SK-N-SH treated with all-trans-retinoic acid at 6 μM for 48 hours (cell line): ENCODE measurements around the gene ZNF185.

Experiments
- ATAC-seq: fragments of 200-7000 bp; cut with Tn5 transposase; 3 replicates; pipeline ENCODE4 v1.9.1; 2020; ENCODE audit warnings: mild to moderate bottlenecking, moderate library complexity
- ARNTL ChIP-seq: fragments of 450-650 bp; formaldehyde crosslinking; IDR thresholded peaks from 2 replicates; pipeline ENCODE4 v1.5.0; 2020; ENCODE audit warnings: low read depth, mild to moderate bottlenecking, moderate library complexity, borderline replicate concordance
- BACH2 ChIP-seq: fragments of 250-450 bp; sonication (Bioruptor Pico); IDR thresholded peaks from 2 replicates; pipeline ENCODE4 v1.9.0; 2021; ENCODE audit warnings: mild to moderate bottlenecking, borderline replicate concordance
- CSDC2 ChIP-seq: fragments of 250-450 bp; sonication (Bioruptor Pico); IDR thresholded peaks from 2 replicates; pipeline ENCODE4 v1.5.0; 2020; ENCODE audit warnings: mild to moderate bottlenecking, moderate library complexity
- ESRRG ChIP-seq: fragments of 250-450 bp; sonication (Bioruptor Pico); IDR thresholded peaks from 2 replicates; pipeline ENCODE4 v1.6.1; 2021; ENCODE audit warnings: mild to moderate bottlenecking
- ISL1 ChIP-seq: fragments of 250-450 bp; sonication (Bioruptor Pico); IDR thresholded peaks from 2 replicates; pipeline ENCODE4 v2.1.2; 2022; ENCODE audit warnings: mild to moderate bottlenecking, moderate library complexity
- OSR1 ChIP-seq: fragments of 250-450 bp; sonication (Bioruptor Pico); IDR thresholded peaks from 2 replicates; pipeline ENCODE4 v1.8.0; 2022; ENCODE audit warnings: moderate library complexity, mild to moderate bottlenecking, inconsistent platforms
- PPARA ChIP-seq: fragments of 250-450 bp; sonication (Bioruptor Pico); IDR thresholded peaks from 2 replicates; pipeline ENCODE4 v1.5.0; 2020; ENCODE audit warnings: mild to moderate bottlenecking, borderline replicate concordance
- RARB ChIP-seq: fragments of 250-450 bp; sonication (Bioruptor Pico); IDR thresholded peaks from 2 replicates; pipeline ENCODE4 v1.8.0; 2021; ENCODE audit warnings: mild to moderate bottlenecking, moderate library complexity
- SNAI2 ChIP-seq: fragments of 250-450 bp; sonication (Bioruptor Pico); IDR thresholded peaks from 2 replicates; pipeline ENCODE4 v1.5.0; 2020; ENCODE audit warnings: mild to moderate bottlenecking, moderate library complexity
- TOX ChIP-seq: fragments of 250-450 bp; sonication (Bioruptor Pico); IDR thresholded peaks from 2 replicates; pipeline ENCODE4 v1.8.0; 2021; ENCODE audit warnings: mild to moderate bottlenecking, moderate library complexity, borderline replicate concordance
- ZC3H10 ChIP-seq: fragments of 250-450 bp; sonication (Bioruptor Pico); IDR thresholded peaks from 2 replicates; pipeline ENCODE4 v1.5.1; 2021; ENCODE audit warnings: mild to moderate bottlenecking, moderate library complexity
- ZFP3 ChIP-seq: fragments of 250-450 bp; sonication (Bioruptor Pico); IDR thresholded peaks from 2 replicates; pipeline ENCODE4 v1.5.0; 2020; ENCODE audit warnings: mild to moderate bottlenecking, moderate library complexity
- ZFP30 ChIP-seq: fragments of 450-650 bp; formaldehyde crosslinking; IDR thresholded peaks from 2 replicates; pipeline ENCODE4 v1.5.0; 2022; ENCODE audit warnings: mild to moderate bottlenecking, moderate library complexity
- ZNF565 ChIP-seq: fragments of 450-650 bp; formaldehyde crosslinking; conservative IDR thresholded peaks from 2 replicates; pipeline ENCODE4 v1.5.0; 2020; ENCODE audit warnings: low read depth, mild to moderate bottlenecking, moderate library complexity
- ZNF70 ChIP-seq: fragments of 450-650 bp; formaldehyde crosslinking; IDR thresholded peaks from 2 replicates; pipeline ENCODE4 v1.5.0; 2020; ENCODE audit warnings: mild to moderate bottlenecking, moderate library complexity
- ZNF8 ChIP-seq: fragments of 450-650 bp; formaldehyde crosslinking; IDR thresholded peaks from 2 replicates; pipeline ENCODE4 v1.5.0; 2020; ENCODE audit warnings: mild to moderate bottlenecking, moderate library complexity
- TF ChIP-seq, protein P1 (sequence below): fragments of 250-450 bp; sonication (Bioruptor Pico); IDR thresholded peaks from 2 replicates; pipeline ENCODE4 v1.5.0; 2020; ENCODE audit warnings: mild to moderate bottlenecking, moderate library complexity
- TF ChIP-seq, protein P2 (sequence below): fragments of 250-450 bp; sonication (Bioruptor Pico); IDR thresholded peaks from 2 replicates; pipeline ENCODE4 v1.5.1; 2021; ENCODE audit warnings: mild to moderate bottlenecking, moderate library complexity
- TF ChIP-seq, protein P3 (sequence below): fragments of 250-450 bp; sonication (Bioruptor Pico); IDR thresholded peaks from 2 replicates; pipeline ENCODE4 v1.8.0; 2021; ENCODE audit warnings: low read depth, mild to moderate bottlenecking, moderate library complexity, borderline replicate concordance
- TF ChIP-seq, protein P4 (sequence below): fragments of 250-450 bp; sonication (Bioruptor Pico); IDR thresholded peaks from 2 replicates; pipeline ENCODE4 v1.5.1; 2020; ENCODE audit warnings: low read depth, mild to moderate bottlenecking, moderate library complexity

ZNF185 gene

DNA sequence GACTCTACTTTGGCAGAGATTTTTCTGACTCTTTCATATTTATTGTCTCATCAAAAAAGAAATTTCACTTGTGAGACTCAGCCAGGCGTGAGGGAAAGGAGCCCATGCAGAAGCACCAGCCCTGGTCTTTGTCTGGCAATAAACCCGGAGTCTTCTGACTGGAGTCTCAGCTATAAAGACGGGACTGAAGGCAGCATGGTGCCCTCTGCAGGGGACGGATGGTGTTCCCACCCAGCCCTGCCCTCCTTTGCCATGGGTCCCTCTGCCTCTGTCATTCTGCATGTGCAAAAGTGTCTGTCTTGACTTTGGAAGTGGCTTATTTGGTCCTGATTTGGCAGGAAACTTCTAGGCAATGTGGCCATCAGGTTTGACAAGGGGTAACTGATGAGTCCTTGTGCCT, 14.2 kb downstream of the ZNF185 start:
- TF ChIP-seq, protein P1, sequence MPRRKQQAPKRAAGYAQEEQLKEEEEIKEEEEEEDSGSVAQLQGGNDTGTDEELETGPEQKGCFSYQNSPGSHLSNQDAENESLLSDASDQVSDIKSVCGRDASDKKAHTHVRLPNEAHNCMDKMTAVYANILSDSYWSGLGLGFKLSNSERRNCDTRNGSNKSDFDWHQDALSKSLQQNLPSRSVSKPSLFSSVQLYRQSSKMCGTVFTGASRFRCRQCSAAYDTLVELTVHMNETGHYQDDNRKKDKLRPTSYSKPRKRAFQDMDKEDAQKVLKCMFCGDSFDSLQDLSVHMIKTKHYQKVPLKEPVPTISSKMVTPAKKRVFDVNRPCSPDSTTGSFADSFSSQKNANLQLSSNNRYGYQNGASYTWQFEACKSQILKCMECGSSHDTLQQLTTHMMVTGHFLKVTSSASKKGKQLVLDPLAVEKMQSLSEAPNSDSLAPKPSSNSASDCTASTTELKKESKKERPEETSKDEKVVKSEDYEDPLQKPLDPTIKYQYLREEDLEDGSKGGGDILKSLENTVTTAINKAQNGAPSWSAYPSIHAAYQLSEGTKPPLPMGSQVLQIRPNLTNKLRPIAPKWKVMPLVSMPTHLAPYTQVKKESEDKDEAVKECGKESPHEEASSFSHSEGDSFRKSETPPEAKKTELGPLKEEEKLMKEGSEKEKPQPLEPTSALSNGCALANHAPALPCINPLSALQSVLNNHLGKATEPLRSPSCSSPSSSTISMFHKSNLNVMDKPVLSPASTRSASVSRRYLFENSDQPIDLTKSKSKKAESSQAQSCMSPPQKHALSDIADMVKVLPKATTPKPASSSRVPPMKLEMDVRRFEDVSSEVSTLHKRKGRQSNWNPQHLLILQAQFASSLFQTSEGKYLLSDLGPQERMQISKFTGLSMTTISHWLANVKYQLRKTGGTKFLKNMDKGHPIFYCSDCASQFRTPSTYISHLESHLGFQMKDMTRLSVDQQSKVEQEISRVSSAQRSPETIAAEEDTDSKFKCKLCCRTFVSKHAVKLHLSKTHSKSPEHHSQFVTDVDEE (CRISPR knock-in tag), result no peak
- TF ChIP-seq, protein P2, sequence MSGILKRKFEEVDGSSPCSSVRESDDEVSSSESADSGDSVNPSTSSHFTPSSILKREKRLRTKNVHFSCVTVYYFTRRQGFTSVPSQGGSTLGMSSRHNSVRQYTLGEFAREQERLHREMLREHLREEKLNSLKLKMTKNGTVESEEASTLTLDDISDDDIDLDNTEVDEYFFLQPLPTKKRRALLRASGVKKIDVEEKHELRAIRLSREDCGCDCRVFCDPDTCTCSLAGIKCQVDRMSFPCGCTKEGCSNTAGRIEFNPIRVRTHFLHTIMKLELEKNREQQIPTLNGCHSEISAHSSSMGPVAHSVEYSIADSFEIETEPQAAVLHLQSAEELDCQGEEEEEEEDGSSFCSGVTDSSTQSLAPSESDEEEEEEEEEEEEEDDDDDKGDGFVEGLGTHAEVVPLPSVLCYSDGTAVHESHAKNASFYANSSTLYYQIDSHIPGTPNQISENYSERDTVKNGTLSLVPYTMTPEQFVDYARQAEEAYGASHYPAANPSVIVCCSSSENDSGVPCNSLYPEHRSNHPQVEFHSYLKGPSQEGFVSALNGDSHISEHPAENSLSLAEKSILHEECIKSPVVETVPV (CRISPR knock-in tag), result no peak
- TF ChIP-seq, protein P3, sequence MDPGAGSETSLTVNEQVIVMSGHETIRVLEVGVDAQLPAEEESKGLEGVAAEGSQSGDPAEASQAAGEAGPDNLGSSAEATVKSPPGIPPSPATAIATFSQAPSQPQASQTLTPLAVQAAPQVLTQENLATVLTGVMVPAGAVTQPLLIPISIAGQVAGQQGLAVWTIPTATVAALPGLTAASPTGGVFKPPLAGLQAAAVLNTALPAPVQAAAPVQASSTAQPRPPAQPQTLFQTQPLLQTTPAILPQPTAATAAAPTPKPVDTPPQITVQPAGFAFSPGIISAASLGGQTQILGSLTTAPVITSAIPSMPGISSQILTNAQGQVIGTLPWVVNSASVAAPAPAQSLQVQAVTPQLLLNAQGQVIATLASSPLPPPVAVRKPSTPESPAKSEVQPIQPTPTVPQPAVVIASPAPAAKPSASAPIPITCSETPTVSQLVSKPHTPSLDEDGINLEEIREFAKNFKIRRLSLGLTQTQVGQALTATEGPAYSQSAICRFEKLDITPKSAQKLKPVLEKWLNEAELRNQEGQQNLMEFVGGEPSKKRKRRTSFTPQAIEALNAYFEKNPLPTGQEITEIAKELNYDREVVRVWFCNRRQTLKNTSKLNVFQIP (CRISPR knock-in tag), result no peak
- TF ChIP-seq ISL1, result no peak
- TF ChIP-seq OSR1 (CRISPR knock-in tag), result no peak
- TF ChIP-seq ARNTL (CRISPR knock-in tag), result no peak
- TF ChIP-seq ZFP30, result no peak
- ATAC-seq, result no peak

DNA sequence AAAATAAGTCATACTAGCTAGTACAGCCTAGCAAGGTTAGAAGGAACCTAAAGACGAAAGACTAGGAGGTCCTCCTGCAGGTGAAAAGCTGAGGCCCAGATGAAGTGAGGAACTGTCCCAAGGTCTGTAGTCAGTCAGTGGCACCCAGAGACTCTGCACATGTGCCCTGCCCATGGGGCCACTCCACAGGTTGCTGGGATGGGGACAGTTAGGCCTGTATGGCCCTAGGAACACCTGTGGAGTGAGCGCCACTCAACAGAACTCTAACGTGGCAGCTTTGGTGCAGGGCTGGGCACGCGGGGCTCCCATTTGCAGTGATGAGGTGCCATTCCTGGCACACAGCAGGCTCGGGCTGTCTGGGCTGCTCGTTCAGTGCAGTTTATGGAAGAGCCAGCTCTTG, 14.8 kb downstream of the ZNF185 start:
- TF ChIP-seq ZNF565 (CRISPR knock-in tag), result no peak
- TF ChIP-seq, all 23 proteins: peak for 0
- ATAC-seq, result no peak

DNA sequence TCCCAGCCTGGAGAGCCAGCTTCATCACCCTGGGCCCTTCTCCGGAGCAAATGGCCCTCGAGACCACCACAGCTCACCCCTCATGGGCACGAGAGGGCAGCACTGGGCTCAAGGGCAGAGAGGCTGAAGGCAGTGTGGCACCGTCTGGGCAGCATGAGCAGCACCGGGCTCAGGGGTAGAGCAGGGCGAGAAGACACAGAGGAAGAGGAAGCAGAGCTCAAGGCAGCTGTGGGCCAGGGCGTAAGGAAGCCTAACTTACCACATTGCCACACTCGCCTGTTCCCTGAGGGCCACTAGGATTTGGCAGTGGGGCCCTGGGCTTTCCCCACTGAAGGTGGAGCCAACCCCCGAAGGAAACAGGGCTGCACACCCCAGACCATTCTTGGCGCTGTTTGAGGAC, 15.5 kb downstream of the ZNF185 start:
- TF ChIP-seq SNAI2 (CRISPR knock-in tag), result no peak
- no peak for TF ChIP-seq ZC3H10 (CRISPR knock-in tag)
- TF ChIP-seq OSR1 (CRISPR knock-in tag), result no peak
- no peak for TF ChIP-seq ZFP30
- no peak for TF ChIP-seq ISL1
- TF ChIP-seq ZNF70 (CRISPR knock-in tag), result no peak
- TF ChIP-seq CSDC2, result no peak
- no peak for TF ChIP-seq PPARA
- no peak for TF ChIP-seq TOX (CRISPR knock-in tag)
- TF ChIP-seq RARB (CRISPR knock-in tag), result no peak
- TF ChIP-seq, protein P2 (CRISPR knock-in tag), result no peak
- TF ChIP-seq, protein P1 (CRISPR knock-in tag), result no peak
- TF ChIP-seq ZFP3 (CRISPR knock-in tag), result no peak
- TF ChIP-seq BACH2, result no peak
- ATAC-seq, result no peak

DNA sequence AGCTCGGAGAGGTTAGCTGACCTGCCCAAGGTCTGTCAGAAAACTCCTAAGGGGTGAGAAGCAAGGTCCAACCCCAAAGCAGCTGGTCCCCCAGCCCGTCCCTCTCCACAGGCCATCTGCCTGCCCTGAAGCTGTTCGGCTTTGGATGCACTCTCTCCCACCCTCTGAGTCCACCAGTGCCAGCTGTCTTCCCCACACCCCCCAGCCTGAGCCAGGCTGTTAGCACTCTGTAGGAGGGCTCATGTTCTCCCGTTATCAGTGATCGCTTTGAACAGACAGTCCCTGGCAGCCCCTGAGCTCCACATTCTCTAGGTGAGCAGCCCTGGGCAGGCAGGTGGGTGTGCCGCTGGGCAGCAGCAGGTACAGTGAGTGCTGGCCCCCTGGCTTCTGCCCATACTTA, 16.0 kb downstream of the ZNF185 start:
- no peak for ATAC-seq
- TF ChIP-seq CSDC2 (no peak), ZFP30 (no peak), ESRRG (CRISPR knock-in tag) (no peak), ARNTL (CRISPR knock-in tag) (no peak), ZNF8 (CRISPR knock-in tag) (no peak), ZFP3 (CRISPR knock-in tag) (no peak), ISL1 (no peak), BACH2 (no peak)
- TF ChIP-seq, protein P4, sequence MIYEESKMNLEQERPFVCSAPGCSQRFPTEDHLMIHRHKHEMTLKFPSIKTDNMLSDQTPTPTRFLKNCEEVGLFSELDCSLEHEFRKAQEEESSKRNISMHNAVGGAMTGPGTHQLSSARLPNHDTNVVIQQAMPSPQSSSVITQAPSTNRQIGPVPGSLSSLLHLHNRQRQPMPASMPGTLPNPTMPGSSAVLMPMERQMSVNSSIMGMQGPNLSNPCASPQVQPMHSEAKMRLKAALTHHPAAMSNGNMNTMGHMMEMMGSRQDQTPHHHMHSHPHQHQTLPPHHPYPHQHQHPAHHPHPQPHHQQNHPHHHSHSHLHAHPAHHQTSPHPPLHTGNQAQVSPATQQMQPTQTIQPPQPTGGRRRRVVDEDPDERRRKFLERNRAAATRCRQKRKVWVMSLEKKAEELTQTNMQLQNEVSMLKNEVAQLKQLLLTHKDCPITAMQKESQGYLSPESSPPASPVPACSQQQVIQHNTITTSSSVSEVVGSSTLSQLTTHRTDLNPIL (CRISPR knock-in tag), result no peak
- TF ChIP-seq, protein P2 (CRISPR knock-in tag), result no peak
- TF ChIP-seq, protein P1 (CRISPR knock-in tag), result no peak
